Activated naive CD4-positive, alpha-beta T cell treated with anti-CD3 and anti-CD28 coated beads, Interleukin-2, amount 50 U/mL, for 16 hours (primary cell): ENCODE results near the gene TMEM62.
"Not testable (repeated sequence)": the region's sequence is repeated elsewhere in the genome, so short reads cannot be mapped to it uniquely, and the experiment has no call there.

ENCODE experiments used
- DNase-seq: peaks from one replicate; pipeline ENCODE4 v3.0.0-alpha.2; 2020

TMEM62 gene

GRCh38 chr15:43125100-43125661 is 8.2 kb upstream of the TMEM62 start:
- no peak for DNase-seq

- DNase-seq, result no peak
Measured at GRCh38 chr15:43126356-43126755, 7.0 kb upstream of the TMEM62 start.

DNA sequence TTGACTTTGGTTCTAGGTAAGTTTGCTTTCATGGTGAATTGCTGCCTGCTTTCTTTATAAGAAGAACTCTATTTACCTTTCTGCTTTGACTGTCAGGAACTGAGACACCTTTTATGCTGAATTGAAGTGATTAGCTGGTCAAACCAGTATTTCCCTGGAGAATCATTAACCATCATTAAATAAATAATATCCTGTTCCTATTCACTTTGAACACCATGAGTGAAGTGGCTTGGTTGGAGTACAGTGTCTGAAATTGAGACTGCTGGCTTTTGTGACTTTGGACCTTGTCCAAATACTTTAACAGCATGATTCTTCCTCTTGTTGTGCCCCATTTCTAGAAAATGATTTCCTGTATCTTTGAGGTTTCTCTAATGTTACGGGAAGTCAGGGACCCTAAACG is 5.6 kb upstream of the TMEM62 start:
- DNase-seq, result no peak

DNA sequence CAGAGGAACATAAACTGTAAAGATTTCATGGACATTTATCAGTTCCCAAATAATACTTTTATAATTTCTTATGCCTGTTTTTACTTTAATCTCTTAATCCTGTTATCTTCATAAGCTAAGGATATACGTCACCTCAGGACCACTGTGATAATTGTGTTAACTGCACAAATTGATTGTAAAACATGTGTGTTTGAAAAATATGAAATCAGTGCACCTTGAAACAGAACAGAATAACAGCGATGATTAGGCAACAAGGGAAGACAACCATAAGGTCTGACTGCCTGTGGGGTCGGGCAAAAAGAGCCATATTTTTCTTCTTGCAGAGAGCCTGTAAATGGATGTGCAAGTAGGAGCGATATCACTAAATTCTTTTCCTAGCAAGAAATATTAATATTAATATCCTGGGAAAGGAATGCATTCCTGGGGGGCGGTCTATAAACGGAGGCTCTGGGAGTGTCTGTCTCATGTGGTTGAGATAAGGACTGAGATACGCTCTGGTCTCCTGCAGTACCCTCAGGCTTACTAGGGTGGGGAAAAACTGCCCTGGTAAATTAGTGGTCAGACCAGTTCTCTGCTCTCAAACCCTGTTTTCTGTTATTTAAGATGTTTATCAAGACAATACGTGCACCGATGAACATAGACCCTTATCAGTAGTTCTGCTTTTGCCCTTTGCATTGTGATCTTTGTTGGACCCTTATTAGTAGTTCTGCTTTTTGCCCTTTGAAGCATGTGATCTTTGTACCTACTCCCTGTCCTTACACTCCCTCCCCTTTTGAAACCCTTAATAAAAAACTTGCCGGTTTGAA is 5.0 kb upstream of the TMEM62 start:
- not testable (repeated sequence) for DNase-seq

GRCh38 chr15:43128980-43129335 is 4.4 kb upstream of the TMEM62 start:
- DNase-seq, result no peak

GRCh38 chr15:43132830-43133429 is 456 bp upstream of the TMEM62 start:
- DNase-seq, result no peak

- DNase-seq, result no peak
Measured at GRCh38 chr15:43134157-43134635, 810 bp downstream of the TMEM62 start.

DNA sequence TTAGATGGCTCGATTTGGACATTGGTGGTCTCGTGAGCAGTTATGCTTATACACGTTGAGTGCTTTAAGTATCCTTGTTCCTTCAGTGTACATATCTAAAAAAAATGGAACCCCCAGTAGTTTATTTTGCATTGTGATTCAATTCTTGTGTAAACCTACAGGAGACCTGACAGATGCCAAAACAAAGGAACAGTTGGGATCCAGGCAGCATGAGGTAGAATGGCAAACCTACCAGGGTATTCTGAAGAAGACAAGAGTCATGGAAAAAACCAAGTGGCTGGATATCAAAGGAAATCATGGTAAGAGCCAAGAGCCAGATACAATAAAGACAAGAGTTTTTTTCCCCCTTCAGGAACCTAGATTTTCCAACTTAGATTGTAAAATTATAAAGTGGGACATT is 2.0 kb downstream of the TMEM62 start:
- DNase-seq, result no peak

DNA sequence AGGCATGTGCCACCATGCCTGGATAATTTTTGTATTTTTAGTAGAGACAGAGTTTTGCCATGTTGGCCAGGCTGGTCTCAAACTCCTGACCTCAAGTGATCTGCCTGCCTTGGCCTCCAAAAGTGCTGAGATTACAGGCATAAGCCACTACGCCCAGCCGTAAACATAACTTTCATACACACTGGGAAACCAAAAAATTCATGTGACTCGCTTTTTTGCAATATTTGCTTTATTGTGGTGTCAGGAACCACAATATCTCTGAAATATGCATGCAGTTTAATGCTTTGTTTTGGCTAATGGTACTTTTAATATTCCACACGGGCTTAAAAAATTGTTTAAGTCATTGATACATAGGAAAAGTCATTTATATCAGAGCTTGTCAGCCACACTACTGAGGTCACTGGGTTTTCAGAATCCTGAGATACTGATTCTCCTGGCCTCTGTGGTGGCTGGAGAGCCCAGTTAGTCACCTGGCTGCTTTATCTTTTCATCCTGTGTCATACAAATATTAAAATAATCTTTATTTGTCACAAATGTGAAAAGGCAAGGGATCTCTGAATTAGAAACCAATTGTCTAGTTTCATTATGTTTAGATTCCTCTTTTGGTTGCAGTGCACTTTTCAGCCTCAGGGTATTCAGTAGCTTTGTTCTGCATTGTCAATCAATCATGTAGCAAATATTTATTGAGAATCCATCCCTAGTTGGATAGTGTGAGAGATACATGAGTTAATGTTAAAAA is 10.0 kb downstream of the TMEM62 start:
- no peak for DNase-seq

GRCh38 chr15:43144512-43144911 is 11.1 kb downstream of the TMEM62 start:
- DNase-seq, result no peak

GRCh38 chr15:43146184-43146583 is 12.8 kb downstream of the TMEM62 start:
- DNase-seq, result no peak

- DNase-seq, result no peak
Measured at GRCh38 chr15:43150191-43150929, 17.0 kb downstream of the TMEM62 start.

GRCh38 chr15:43151688-43152087 is 18.3 kb downstream of the TMEM62 start:
- no peak for DNase-seq

DNA sequence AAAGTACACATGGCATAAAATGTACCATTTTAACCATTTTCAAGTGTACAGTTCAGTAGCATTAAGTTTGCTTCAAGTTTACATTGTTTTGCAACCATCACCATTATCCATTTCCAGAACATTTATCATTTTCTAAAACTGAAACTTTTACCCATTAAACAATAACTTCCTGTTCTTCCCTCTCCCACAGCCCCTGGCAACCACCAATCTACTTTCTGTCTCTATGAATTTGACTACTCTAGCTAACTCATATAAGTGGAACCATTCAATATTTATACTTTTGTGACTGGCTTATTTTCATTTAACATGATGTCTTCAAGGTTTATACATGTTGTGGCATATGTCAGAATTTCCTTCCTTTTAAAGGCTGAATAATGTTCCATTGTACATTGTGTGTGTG is 19.9 kb downstream of the TMEM62 start:
- no peak for DNase-seq

DNA sequence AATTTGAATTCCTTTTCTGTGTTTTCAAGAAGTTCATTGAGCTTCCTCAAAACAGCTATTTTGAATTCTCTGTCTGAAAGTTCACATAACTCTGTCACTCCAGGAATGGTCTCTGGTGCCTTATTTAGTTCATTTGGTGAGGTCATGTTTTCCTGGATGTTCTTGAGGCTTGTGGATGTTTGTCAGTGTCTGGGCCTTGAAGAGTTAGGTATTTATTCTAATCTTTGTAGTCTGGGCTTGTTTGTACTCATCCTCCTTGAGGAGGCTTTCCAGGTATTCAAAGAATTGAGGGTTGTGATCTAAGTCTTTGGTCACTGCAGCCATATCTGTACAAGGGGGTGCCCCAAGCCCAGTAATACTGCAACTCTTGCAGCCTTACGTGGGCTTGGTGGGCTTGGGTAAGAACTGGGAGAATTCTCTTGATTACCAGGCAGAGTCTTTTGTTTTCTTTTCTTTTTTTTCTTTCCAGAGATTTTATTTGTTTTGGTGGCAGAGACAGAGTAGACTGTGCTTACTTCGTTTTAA is 32.5 kb downstream of the TMEM62 start:
- no peak for DNase-seq

GRCh38 chr15:43167261-43167660 is 33.9 kb downstream of the TMEM62 start:
- DNase-seq, result not testable (repeated sequence)

GRCh38 chr15:43168192-43169107 is 35.1 kb downstream of the TMEM62 start:
- DNase-seq, result no peak

DNA sequence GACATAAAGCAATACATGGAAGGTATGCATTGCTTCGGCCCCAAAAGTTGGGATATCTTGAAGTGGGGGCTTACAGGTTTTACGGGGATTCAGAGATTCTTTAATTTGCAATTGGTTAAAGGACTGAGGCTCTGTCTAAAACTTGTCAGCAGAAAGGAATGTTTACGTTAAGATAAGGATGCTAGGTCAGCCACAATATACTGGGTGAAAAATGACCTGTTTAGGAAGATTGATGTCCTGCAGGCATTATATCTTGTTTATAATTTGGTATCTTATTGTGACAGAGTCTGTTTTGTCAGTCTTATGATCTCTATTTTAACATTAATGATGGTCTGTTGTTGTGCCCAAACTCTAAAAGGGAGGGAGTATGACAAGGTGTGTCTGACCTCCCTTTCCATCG is 36.5 kb downstream of the TMEM62 start:
- DNase-seq, result no peak

- DNase-seq, result not testable (repeated sequence)
Measured at GRCh38 chr15:43175656-43176309, 42.4 kb downstream of the TMEM62 start.

DNA sequence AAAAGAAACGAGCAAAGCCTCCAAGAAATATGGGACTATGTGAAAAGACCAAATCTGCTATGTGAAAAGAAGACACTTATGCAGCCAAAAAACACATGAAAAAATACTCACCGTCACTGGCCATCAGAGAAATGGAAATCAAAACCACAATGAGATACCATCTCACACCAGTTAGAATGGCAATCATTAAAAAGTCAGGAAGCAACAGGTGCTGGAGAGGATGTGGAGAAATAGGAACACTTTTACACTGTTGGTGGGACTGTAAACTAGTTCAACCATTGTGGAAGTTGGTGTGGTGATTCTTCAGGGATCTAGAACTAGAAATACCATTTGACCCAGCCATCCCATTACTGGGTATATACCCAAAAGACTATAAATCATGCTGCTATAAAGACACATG is 43.8 kb downstream of the TMEM62 start:
- not testable (repeated sequence) for DNase-seq

- DNase-seq, result no peak
Measured at GRCh38 chr15:43183270-43183669, 49.9 kb downstream of the TMEM62 start.
